HG03025 (cell line): ENCODE results near the gene PRR5L.

Experiments
- ATAC-seq: cut with Tn5 transposase; IDR thresholded peaks from one replicate; pipeline ENCODE4 v1.9.1; 2021; ENCODE audit warnings: mild to moderate bottlenecking, moderate library complexity; ENCODE audit not compliant: unreplicated experiment, low FRiP score

PRR5L gene

GRCh38 chr11:36398231-36398953 lies 102.3 kb downstream of the PRR5L start:
- ATAC-seq = no peak

GRCh38 chr11:36399236-36399635 lies 103.1 kb downstream of the PRR5L start:
- no peak for ATAC-seq

GRCh38 chr11:36399745-36400144 lies 103.7 kb downstream of the PRR5L start:
- no peak for ATAC-seq

GRCh38 chr11:36400766-36401455 lies 104.8 kb downstream of the PRR5L start:
- ATAC-seq = no peak

- ATAC-seq = no peak
These were observed 106.6 kb downstream of the PRR5L start for GRCh38 chr11:36402568-36403170.

- no peak for ATAC-seq
These were observed 107.6 kb downstream of the PRR5L start for GRCh38 chr11:36403661-36404060.

GRCh38 chr11:36404831-36405230 lies 108.7 kb downstream of the PRR5L start:
- ATAC-seq = no peak

- ATAC-seq = no peak
These were observed 109.7 kb downstream of the PRR5L start for GRCh38 chr11:36405585-36406367.

- ATAC-seq = no peak
These were observed 111.3 kb downstream of the PRR5L start for GRCh38 chr11:36407356-36407755.

GRCh38 chr11:36408498-36409136 lies 112.5 kb downstream of the PRR5L start:
- ATAC-seq = no peak

GRCh38 chr11:36409152-36409816 lies 113.2 kb downstream of the PRR5L start:
- ATAC-seq = no peak

- ATAC-seq = peak; percentile 70
These were observed 115.1 kb downstream of the PRR5L start for GRCh38 chr11:36411202-36411640.

- ATAC-seq = no peak
These were observed 116.8 kb downstream of the PRR5L start for GRCh38 chr11:36412781-36413383.

GRCh38 chr11:36417154-36417553 lies 121.1 kb downstream of the PRR5L start:
- no peak for ATAC-seq

GRCh38 chr11:36419791-36420424 lies 123.8 kb downstream of the PRR5L start:
- ATAC-seq = no peak

GRCh38 chr11:36421546-36422155 lies 125.6 kb downstream of the PRR5L start:
- no peak for ATAC-seq

- ATAC-seq = no peak
These were observed 129.5 kb downstream of the PRR5L start for GRCh38 chr11:36425561-36426081.

GRCh38 chr11:36426226-36426848 lies 130.2 kb downstream of the PRR5L start:
- ATAC-seq = no peak
